HS-27A (cell line): ENCODE data around the gene GPN2.
"Not testable (repeated sequence)": the region's sequence is repeated elsewhere in the genome, so short reads cannot be mapped to it uniquely, and the experiment has no call there.

Experiments
- DNase-seq: peaks from one replicate; pipeline ENCODE4 v3.0.0-alpha.2; 2012; ENCODE audit warnings: low read depth, missing footprints

The GPN2 gene

GRCh38 chr1:26857473-26858060 is 32.5 kb downstream of the GPN2 start:
- DNase-seq, result no peak

- no peak for DNase-seq
Measured at GRCh38 chr1:26856604-26857469, 33.2 kb downstream of the GPN2 start.

- no peak for DNase-seq
Measured at GRCh38 chr1:26856181-26856580, 33.9 kb downstream of the GPN2 start.

GRCh38 chr1:26855636-26856035 is 34.4 kb downstream of the GPN2 start:
- DNase-seq, result no peak

GRCh38 chr1:26854906-26855305 is 35.2 kb downstream of the GPN2 start:
- no peak for DNase-seq

- no peak for DNase-seq
Measured at GRCh38 chr1:26853600-26853999, 36.5 kb downstream of the GPN2 start.

- peak; percentile 74 for DNase-seq
Measured at GRCh38 chr1:26853156-26853555, 36.9 kb downstream of the GPN2 start.

- DNase-seq, result no peak
Measured at GRCh38 chr1:26852701-26853100, 37.4 kb downstream of the GPN2 start.

- DNase-seq, result no peak
Measured at GRCh38 chr1:26851106-26851684, 38.9 kb downstream of the GPN2 start.

GRCh38 chr1:26848941-26849774 is 40.9 kb downstream of the GPN2 start:
- DNase-seq, result peak; percentile 72

- no peak for DNase-seq
Measured at GRCh38 chr1:26848499-26848898, 41.6 kb downstream of the GPN2 start.

GRCh38 chr1:26847826-26848225 is 42.3 kb downstream of the GPN2 start:
- not testable (repeated sequence) for DNase-seq

GRCh38 chr1:26844424-26845196 is 45.5 kb downstream of the GPN2 start:
- no peak for DNase-seq

GRCh38 chr1:26839779-26840178 is 50.3 kb downstream of the GPN2 start:
- DNase-seq, result no peak

- DNase-seq, result no peak
Measured at GRCh38 chr1:26839339-26839722, 50.8 kb downstream of the GPN2 start.

GRCh38 chr1:26838474-26839338 is 51.4 kb downstream of the GPN2 start:
- DNase-seq, result no peak

GRCh38 chr1:26837665-26838064 is 52.4 kb downstream of the GPN2 start:
- DNase-seq, result not testable (repeated sequence)

- no peak for DNase-seq
Measured at GRCh38 chr1:26833432-26834405, 56.4 kb downstream of the GPN2 start.

GRCh38 chr1:26832249-26832960 is 57.7 kb downstream of the GPN2 start:
- no peak for DNase-seq
